Astrocyte (in vitro differentiated cells and primary cell): ENCODE measurements around the gene NLRP8. TPM values are rescaled to one million over a fixed set of nuclear protein-coding genes. Genes with fewer than 3 reads are reported as not detected.

ENCODE experiments used
- DNase-seq: peaks from one replicate; pipeline ENCODE4 v3.0.0-alpha.2; 2010; ENCODE audit warnings: low read depth
- FAIRE-seq: peaks from 2 replicates; lab custom pipeline; 2011; peaks lifted over from hg19 to GRCh38; lab: Jason Lieb, UNC
- H2AFZ ChIP-seq: 2 replicates; pipeline ENCODE4 v1.6.0; 2012; ENCODE audit warnings: low read depth, low read length, inconsistent platforms
- H3K27ac ChIP-seq: 2 replicates; pipeline ENCODE4 v1.5.1; 2011; ENCODE audit warnings: low read depth, low read length, inconsistent platforms
- H3K27me3 ChIP-seq: 2 replicates; pipeline ENCODE4 v1.6.0; 2011; ENCODE audit warnings: low read length, inconsistent platforms; ENCODE audit not compliant: insufficient read depth
- H3K36me3 ChIP-seq: 2 replicates; pipeline ENCODE4 v1.5.1; 2011; ENCODE audit warnings: low read length, inconsistent platforms; ENCODE audit not compliant: insufficient read depth
- H3K4me1 ChIP-seq: 2 replicates; pipeline ENCODE4 v1.5.1; 2011; ENCODE audit warnings: low read length, inconsistent platforms; ENCODE audit not compliant: insufficient read depth
- H3K4me2 ChIP-seq: 2 replicates; pipeline ENCODE4 v1.6.0; 2012; ENCODE audit warnings: low read length, inconsistent platforms
- H3K4me3 ChIP-seq: 2 replicates; pipeline ENCODE4 v1.5.1; 2011; ENCODE audit warnings: low read depth, mild to moderate bottlenecking, low read length, inconsistent platforms; ENCODE audit not compliant: insufficient read depth
- H3K79me2 ChIP-seq: 2 replicates; pipeline ENCODE4 v1.6.0; 2012; ENCODE audit warnings: mild to moderate bottlenecking, low read length, inconsistent platforms; ENCODE audit not compliant: insufficient read depth
- H3K9ac ChIP-seq: 2 replicates; pipeline ENCODE4 v1.6.0; 2012; ENCODE audit warnings: mild to moderate bottlenecking, low read length, inconsistent platforms
- H3K9me3 ChIP-seq: 2 replicates; pipeline ENCODE4 v1.5.1; 2012; ENCODE audit warnings: low read depth, mild to moderate bottlenecking, low read length, inconsistent platforms; ENCODE audit not compliant: insufficient read depth
- H4K20me1 ChIP-seq: 2 replicates; pipeline ENCODE4 v1.6.0; 2012; ENCODE audit warnings: low read length, inconsistent platforms; ENCODE audit not compliant: insufficient read depth
- H3K27ac Mint-ChIP-seq: one replicate; pipeline ENCODE4 v1.8.0; 2021; ENCODE audit warnings: mild to moderate bottlenecking, mixed read lengths; ENCODE audit not compliant: unreplicated experiment
- H3K27me3 Mint-ChIP-seq: one replicate; pipeline ENCODE4 v1.8.0; 2021; ENCODE audit warnings: low read depth, mixed read lengths; ENCODE audit not compliant: unreplicated experiment
- H3K36me3 Mint-ChIP-seq: one replicate; pipeline ENCODE4 v1.8.0; 2021; ENCODE audit warnings: low read depth, mixed read lengths; ENCODE audit not compliant: unreplicated experiment
- H3K4me1 Mint-ChIP-seq: one replicate; pipeline ENCODE4 v1.8.0; 2021; ENCODE audit warnings: low read depth, mixed read lengths; ENCODE audit not compliant: unreplicated experiment
- H3K4me3 Mint-ChIP-seq: one replicate; pipeline ENCODE4 v1.8.0; 2021; ENCODE audit warnings: mild to moderate bottlenecking, moderate library complexity, mixed read lengths; ENCODE audit not compliant: unreplicated experiment
- H3K9me3 Mint-ChIP-seq: one replicate; pipeline ENCODE4 v1.8.0; 2021; ENCODE audit warnings: mild to moderate bottlenecking, mixed read lengths; ENCODE audit not compliant: unreplicated experiment
- CTCF ChIP-seq: IDR thresholded peaks from 2 replicates; pipeline ENCODE4 v1.5.1; 2011; ENCODE audit warnings: low read depth, mild to moderate bottlenecking, inconsistent platforms, low read length, moderate library complexity; ENCODE audit not compliant: insufficient read depth
- EZH2 ChIP-seq: IDR thresholded peaks from 2 replicates; pipeline ENCODE4 v1.6.1; 2012; ENCODE audit warnings: mild to moderate bottlenecking, low read length, inconsistent platforms; ENCODE audit not compliant: insufficient read depth
- total RNA-seq: library from RNA; stranded (reverse); gene quantifications from 2 replicates; pipeline ENCODE4 v1.2.1, GENCODE V29; 2021

Gene NLRP8
- total RNA-seq, 1 donor from 2014 or later, result not detected

GRCh38 chr19:55902080-55902751 is 45.4 kb upstream of the NLRP8 start:
- Histone ChIP-seq H2AFZ (no peak overlapping the region), H3K79me2 (no peaks in the 10 kb centered on the region), H3K27me3 (no peaks in the 10 kb centered on the region), H3K4me3 (no peak overlapping the region), H3K4me2 (no peak overlapping the region), H3K9me3 (peaks cover 4% of the 10 kb centered on the region), H3K27ac (no peak overlapping the region), H3K36me3 (no peaks in the 10 kb centered on the region), H3K4me1 (no peaks in the 10 kb centered on the region), H3K9ac (no peak overlapping the region), H4K20me1 (no peaks in the 10 kb centered on the region)
- no peaks in the 10 kb centered on the region for H3K36me3 Mint-ChIP-seq
- FAIRE-seq (no peak), DNase-seq (no peak)
- peaks cover 27% of the 10 kb centered on the region for H3K9me3 Mint-ChIP-seq
- H3K27ac Mint-ChIP-seq, result no peak overlapping the region
- TF ChIP-seq CTCF (no peak), EZH2 (no peak)
- H3K4me1 Mint-ChIP-seq, result no peaks in the 10 kb centered on the region
- H3K4me3 Mint-ChIP-seq, result no peak overlapping the region
- H3K27me3 Mint-ChIP-seq, result no peaks in the 10 kb centered on the region

- Histone ChIP-seq H3K36me3 (no peaks in the 10 kb centered on the region), H4K20me1 (no peaks in the 10 kb centered on the region), H3K9ac (no peak overlapping the region), H3K9me3 (peaks cover 9% of the 10 kb centered on the region), H3K27me3 (no peaks in the 10 kb centered on the region), H3K4me3 (no peak overlapping the region), H3K79me2 (no peaks in the 10 kb centered on the region), H3K27ac (no peak overlapping the region), H3K4me1 (no peaks in the 10 kb centered on the region), H3K4me2 (no peak overlapping the region), H2AFZ (no peak overlapping the region)
- Mint-ChIP-seq H3K4me1 (no peaks in the 10 kb centered on the region), H3K27ac (no peak overlapping the region), H3K4me3 (no peak overlapping the region), H3K36me3 (no peaks in the 10 kb centered on the region), H3K27me3 (no peaks in the 10 kb centered on the region), H3K9me3 (peaks cover 23% of the 10 kb centered on the region)
- no peak for FAIRE-seq
- DNase-seq, result no peak
- no peak for TF ChIP-seq CTCF
These were observed 40.3 kb upstream of the NLRP8 start for GRCh38 chr19:55907286-55907685.

GRCh38 chr19:55907746-55908145 is 39.9 kb upstream of the NLRP8 start:
- Histone ChIP-seq H3K79me2 (no peaks in the 10 kb centered on the region), H3K9me3 (peaks cover 12% of the 10 kb centered on the region), H3K27me3 (no peaks in the 10 kb centered on the region), H3K4me1 (no peaks in the 10 kb centered on the region), H2AFZ (no peak overlapping the region), H3K9ac (no peak overlapping the region), H3K4me3 (no peak overlapping the region), H3K4me2 (no peak overlapping the region), H3K27ac (no peak overlapping the region), H4K20me1 (no peaks in the 10 kb centered on the region), H3K36me3 (no peaks in the 10 kb centered on the region)
- H3K4me1 Mint-ChIP-seq, result no peaks in the 10 kb centered on the region
- no peak for TF ChIP-seq CTCF
- TF ChIP-seq EZH2, result no peak
- FAIRE-seq (no peak), DNase-seq (no peak)
- H3K4me3 Mint-ChIP-seq, result no peak overlapping the region
- H3K27ac Mint-ChIP-seq, result no peak overlapping the region
- no peaks in the 10 kb centered on the region for H3K27me3 Mint-ChIP-seq
- H3K9me3 Mint-ChIP-seq, result peaks cover 23% of the 10 kb centered on the region
- no peaks in the 10 kb centered on the region for H3K36me3 Mint-ChIP-seq
